BLaER1 (cell line): ENCODE results near the gene TMEM51.

ENCODE experiments used
- H3K27ac ChIP-seq: shearing (Covaris generic); formaldehyde crosslinking; 2 replicates; pipeline ENCODE4 v1.8.1; 2022
- H3K27me3 ChIP-seq: shearing (Covaris generic); formaldehyde crosslinking; 2 replicates; pipeline ENCODE4 v1.8.1; 2022
- H3K36me3 ChIP-seq: shearing (Covaris generic); formaldehyde crosslinking; 2 replicates; pipeline ENCODE4 v1.8.1; 2022
- H3K4me1 ChIP-seq: shearing (Covaris generic); formaldehyde crosslinking; 2 replicates; pipeline ENCODE4 v1.8.1; 2022
- H3K4me2 ChIP-seq: shearing (Covaris generic); formaldehyde crosslinking; 2 replicates; pipeline ENCODE4 v1.8.1; 2022
- H3K4me3 ChIP-seq: shearing (Covaris generic); formaldehyde crosslinking; 2 replicates; pipeline ENCODE4 v1.8.1; 2022
- H3K9ac ChIP-seq: shearing (Covaris generic); formaldehyde crosslinking; 2 replicates; pipeline ENCODE4 v1.8.1; 2022
- H3K9me3 ChIP-seq: shearing (Covaris generic); formaldehyde crosslinking; 2 replicates; pipeline ENCODE4 v1.8.1; 2022
- H4K20me1 ChIP-seq: shearing (Covaris generic); formaldehyde crosslinking; 2 replicates; pipeline ENCODE4 v1.8.1; 2022
- Cebpa-rat ChIP-seq: shearing (Covaris generic); IDR thresholded peaks from 2 replicates; pipeline ENCODE4 v1.8.1; 2022

Gene TMEM51

DNA sequence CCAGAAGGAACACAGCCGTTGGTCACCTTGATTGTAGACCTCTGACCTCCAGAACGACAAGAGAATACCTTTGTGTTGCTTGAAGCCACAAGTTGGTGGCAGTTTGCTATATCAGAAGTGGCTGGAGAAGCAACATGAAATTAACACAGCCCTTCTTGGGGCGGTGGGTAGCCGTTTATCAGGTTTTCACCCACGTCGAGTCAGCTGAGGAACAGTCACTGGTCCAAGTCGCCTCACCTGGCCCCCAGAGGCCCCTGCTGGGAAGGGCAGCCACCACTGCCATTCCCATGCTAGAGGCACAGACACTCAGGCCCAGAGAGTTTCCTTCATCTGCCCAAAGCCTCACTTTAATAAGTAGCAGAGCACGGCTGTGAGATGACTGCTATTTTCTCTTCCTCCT is 37.7 kb downstream of the TMEM51 start:
- 0 out of 2 replicates have a peak, but pooled peaks cover 6% of the 10 kb centered on the region for H4K20me1 ChIP-seq
- H3K27ac ChIP-seq, result no peak overlapping the region
- H3K4me3 ChIP-seq, result no peak overlapping the region
- no peak overlapping the region for H3K9ac ChIP-seq
- peaks cover 44% of the 10 kb centered on the region for H3K4me1 ChIP-seq
- no peaks in the 10 kb centered on the region for H3K9me3 ChIP-seq
- H3K4me2 ChIP-seq, result no peak overlapping the region
- H3K36me3 ChIP-seq, result no peaks in the 10 kb centered on the region
- no peaks in the 10 kb centered on the region for H3K27me3 ChIP-seq
- TF ChIP-seq Cebpa-rat, result no peak

- Histone ChIP-seq H3K36me3 (no peaks in the 10 kb centered on the region), H3K9ac (no peak overlapping the region), H3K9me3 (no peaks in the 10 kb centered on the region), H3K4me2 (peak overlapping the region; percentile 81), H3K4me3 (no peak overlapping the region), H3K27me3 (no peaks in the 10 kb centered on the region), H3K4me1 (peaks cover 44% of the 10 kb centered on the region), H4K20me1 (0 out of 2 replicates have a peak, but pooled peaks cover 6% of the 10 kb centered on the region), H3K27ac (no peak overlapping the region)
- no peak for TF ChIP-seq Cebpa-rat
Observed at GRCh38 chr1:15191770-15192169, 38.2 kb downstream of the TMEM51 start.

DNA sequence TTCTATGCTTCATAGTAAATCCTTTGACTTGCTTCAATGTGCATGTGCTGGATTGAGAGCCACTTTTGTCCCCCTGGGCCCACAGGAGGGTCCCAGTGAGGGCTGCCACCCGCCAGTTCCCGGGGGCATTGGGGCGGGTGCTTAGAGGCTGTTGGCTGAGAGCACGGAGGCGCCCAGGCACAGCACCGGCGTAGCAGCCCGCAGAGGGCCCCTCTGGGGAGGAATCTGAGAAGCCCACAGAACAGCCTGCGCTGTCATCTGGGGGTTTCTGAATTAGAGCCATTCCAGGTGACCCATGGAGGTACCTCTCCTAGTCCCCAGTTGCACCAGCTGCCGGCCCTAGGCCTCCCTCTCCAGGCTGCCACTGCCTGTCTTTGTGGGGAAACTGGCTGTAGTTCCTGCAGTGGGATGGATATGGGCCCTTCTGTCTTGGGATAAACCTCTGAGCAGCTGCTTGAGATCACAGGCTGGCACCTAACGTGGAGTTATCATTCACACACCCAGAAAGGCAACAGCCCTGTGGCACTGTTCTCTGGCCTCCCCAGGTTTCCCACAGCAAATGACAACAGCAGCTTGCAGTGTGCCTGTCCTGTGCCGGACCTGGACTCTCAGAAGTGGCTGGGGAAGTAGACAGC is 39.5 kb downstream of the TMEM51 start:
- no peak overlapping the region for H3K9ac ChIP-seq
- no peaks in the 10 kb centered on the region for H3K36me3 ChIP-seq
- H3K4me2 ChIP-seq, result peak overlapping the region; percentile 81
- no peak for TF ChIP-seq Cebpa-rat
- H3K4me3 ChIP-seq, result no peak overlapping the region
- 0 out of 2 replicates have a peak, but pooled peaks cover 6% of the 10 kb centered on the region for H4K20me1 ChIP-seq
- H3K27ac ChIP-seq, result no peak overlapping the region
- no peaks in the 10 kb centered on the region for H3K27me3 ChIP-seq
- H3K9me3 ChIP-seq, result no peaks in the 10 kb centered on the region
- H3K4me1 ChIP-seq, result peaks cover 34% of the 10 kb centered on the region

GRCh38 chr1:15195420-15196052 is 42.0 kb downstream of the TMEM51 start:
- Histone ChIP-seq H3K27ac (no peak overlapping the region), H3K4me3 (no peak overlapping the region), H3K4me1 (peaks cover 26% of the 10 kb centered on the region), H3K36me3 (no peaks in the 10 kb centered on the region), H3K27me3 (no peaks in the 10 kb centered on the region), H3K4me2 (no peak overlapping the region), H3K9me3 (no peaks in the 10 kb centered on the region), H3K9ac (no peak overlapping the region), H4K20me1 (0 out of 2 replicates have a peak, but pooled peaks cover 6% of the 10 kb centered on the region)
- no peak for TF ChIP-seq Cebpa-rat

DNA sequence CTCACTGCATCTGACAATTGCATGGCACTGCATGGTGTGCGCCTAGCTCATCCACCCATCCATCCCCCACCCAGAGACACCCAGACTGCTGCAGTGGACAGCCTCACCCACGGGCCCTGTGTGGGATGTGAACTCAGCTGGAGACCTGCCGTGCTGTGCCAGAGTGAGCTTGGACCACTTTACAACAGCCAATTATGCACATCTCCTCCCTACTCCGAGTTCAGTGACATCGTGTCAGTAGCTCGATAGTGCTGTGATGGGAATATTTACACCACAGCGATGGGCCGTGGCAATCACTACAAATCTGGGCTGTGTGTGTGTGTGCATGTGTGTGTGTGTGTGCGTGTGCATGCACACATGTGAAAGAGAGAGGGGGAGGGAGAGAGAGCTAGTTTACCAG is 42.5 kb downstream of the TMEM51 start:
- no peak overlapping the region for H3K4me3 ChIP-seq
- H3K27me3 ChIP-seq, result no peaks in the 10 kb centered on the region
- H3K9me3 ChIP-seq, result no peaks in the 10 kb centered on the region
- no peaks in the 10 kb centered on the region for H3K36me3 ChIP-seq
- TF ChIP-seq Cebpa-rat, result no peak
- no peak overlapping the region for H3K9ac ChIP-seq
- no peak overlapping the region for H3K27ac ChIP-seq
- H4K20me1 ChIP-seq, result 0 out of 2 replicates have a peak, but pooled peaks cover 6% of the 10 kb centered on the region
- H3K4me1 ChIP-seq, result peaks cover 26% of the 10 kb centered on the region
- no peak overlapping the region for H3K4me2 ChIP-seq

- Histone ChIP-seq H3K36me3 (no peaks in the 10 kb centered on the region), H4K20me1 (0 out of 2 replicates have a peak, but pooled peaks cover 6% of the 10 kb centered on the region), H3K9ac (no peak overlapping the region), H3K27ac (no peak overlapping the region), H3K4me3 (no peak overlapping the region), H3K4me1 (peaks cover 22% of the 10 kb centered on the region), H3K4me2 (no peak overlapping the region), H3K27me3 (no peaks in the 10 kb centered on the region), H3K9me3 (no peaks in the 10 kb centered on the region)
- TF ChIP-seq Cebpa-rat, result no peak
Observed at GRCh38 chr1:15196807-15197530, 43.4 kb downstream of the TMEM51 start.

DNA sequence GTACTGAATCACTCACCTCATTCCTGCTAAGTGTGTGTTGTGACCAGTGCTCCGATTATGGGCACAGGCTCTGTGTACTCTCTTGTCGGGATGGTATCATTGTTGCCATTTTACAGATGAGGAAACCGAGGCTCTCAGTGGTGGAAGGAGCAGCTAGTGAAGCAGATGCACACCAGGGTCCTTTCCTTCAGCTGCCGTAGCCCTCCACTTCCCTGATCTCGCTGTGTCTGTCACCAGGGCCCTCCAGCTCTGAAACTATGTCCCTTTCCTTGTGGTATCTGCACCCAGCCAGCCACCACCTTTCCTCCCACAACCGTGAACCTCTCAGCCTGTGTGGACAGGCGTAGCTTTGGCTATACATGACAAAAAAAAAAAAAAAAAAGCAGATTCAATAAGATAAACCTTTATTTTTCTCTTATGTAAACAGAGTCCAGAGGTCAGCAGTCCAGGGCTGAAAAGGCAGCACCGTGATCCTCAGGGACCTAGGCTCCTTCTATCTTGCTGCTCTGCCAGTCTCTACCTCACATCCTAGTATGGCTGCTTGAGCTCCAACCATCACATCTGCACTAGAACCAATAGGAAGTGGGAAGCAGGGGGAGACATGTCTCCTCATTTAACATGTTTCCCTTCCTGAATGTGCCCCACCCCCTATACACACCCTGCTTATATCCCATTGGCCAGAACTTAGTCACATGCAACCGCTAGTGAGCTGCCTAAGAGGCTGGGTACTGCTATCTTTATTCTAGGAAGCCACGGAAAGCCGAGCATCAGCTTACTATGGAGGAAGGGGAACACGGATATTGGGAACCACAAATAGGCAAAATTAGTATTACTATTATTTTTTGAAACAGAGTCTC is 44.3 kb downstream of the TMEM51 start:
- H3K36me3 ChIP-seq, result no peaks in the 10 kb centered on the region
- H3K4me1 ChIP-seq, result peaks cover 13% of the 10 kb centered on the region
- H3K9me3 ChIP-seq, result no peaks in the 10 kb centered on the region
- no peak overlapping the region for H3K4me3 ChIP-seq
- no peaks in the 10 kb centered on the region for H3K27me3 ChIP-seq
- H3K9ac ChIP-seq, result no peak overlapping the region
- H4K20me1 ChIP-seq, result 0 out of 2 replicates have a peak, but pooled peaks cover 6% of the 10 kb centered on the region
- TF ChIP-seq Cebpa-rat, result no peak
- H3K4me2 ChIP-seq, result no peak overlapping the region
- no peak overlapping the region for H3K27ac ChIP-seq

- Histone ChIP-seq H3K4me3 (no peak overlapping the region), H3K9me3 (no peaks in the 10 kb centered on the region), H3K36me3 (no peaks in the 10 kb centered on the region), H3K9ac (no peak overlapping the region), H4K20me1 (no peaks in the 10 kb centered on the region), H3K4me2 (no peak overlapping the region), H3K27ac (no peak overlapping the region), H3K27me3 (no peaks in the 10 kb centered on the region), H3K4me1 (peaks cover 6% of the 10 kb centered on the region; the same call in 1 of the 2 replicates)
- TF ChIP-seq Cebpa-rat, result no peak
Observed at GRCh38 chr1:15198684-15199083, 45.1 kb downstream of the TMEM51 start.

DNA sequence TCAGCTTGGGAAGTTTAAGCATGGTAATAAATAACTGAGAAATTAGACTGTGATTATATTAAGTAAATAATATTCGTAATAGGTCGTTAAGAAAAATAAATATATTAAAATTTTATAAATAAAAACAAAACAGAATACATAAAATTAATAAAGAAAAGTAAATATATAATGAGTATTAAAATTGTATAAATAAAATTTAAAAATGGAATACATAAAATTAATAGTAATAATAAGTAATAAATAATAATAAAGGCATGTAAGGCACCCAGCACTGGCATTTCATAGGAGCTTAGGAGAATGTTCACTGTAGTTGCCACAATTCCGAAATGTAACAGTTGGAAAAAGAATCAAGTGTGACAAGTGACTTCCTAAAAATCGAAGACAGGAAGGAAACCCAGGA is 47.7 kb downstream of the TMEM51 start:
- Histone ChIP-seq H3K9me3 (no peaks in the 10 kb centered on the region), H3K9ac (no peak overlapping the region), H4K20me1 (no peaks in the 10 kb centered on the region), H3K27ac (no peak overlapping the region), H3K4me1 (no peaks in the 10 kb centered on the region), H3K4me3 (no peak overlapping the region), H3K27me3 (no peaks in the 10 kb centered on the region), H3K36me3 (no peaks in the 10 kb centered on the region), H3K4me2 (no peak overlapping the region)
- no peak for TF ChIP-seq Cebpa-rat
